Measurements from ENCODE around the gene CHCHD4.

GRCh38 chr3:14120111-14120920, 4.4 kb downstream of the CHCHD4 start:
- TF ChIP-seq EZH2 (IDR thresholded peaks at IDR 0.05; ENCODE audit: borderline replicate concordance, low read depth, low read length, poor library complexity, severe bottlenecking) = no peak
- no peak for TF ChIP-seq CTCF (conservative IDR thresholded peaks at IDR 0.05; ENCODE audit: low read depth, low read length)
